Activated CD8-positive, alpha-beta T cell treated with anti-CD3 and anti-CD28 coated beads for 36 hours (primary cell): ENCODE measurements around the gene MYO10. TPM values are rescaled to one million over a fixed set of nuclear protein-coding genes. Genes with fewer than 3 reads are reported as not detected.

Experiments
- ATAC-seq: fragments of 200-7000 bp; cut with Tn5 transposase; one replicate; pipeline ENCODE4 v1.10.0; 2021; ENCODE audit warnings: mild to moderate bottlenecking, moderate library complexity
- CTCF ChIA-PET: fragments of 350-600 bp; sonication (Branson Sonifier 250); formaldehyde crosslinking; loops from one replicate; lab custom pipeline; 2021; ENCODE audit warnings: antibody characterized with exemption; lab: Charles Lee
- POLR2A ChIA-PET: fragments of 350-600 bp; sonication (Branson Sonifier 250); formaldehyde crosslinking; loops from one replicate; lab custom pipeline; 2021; ENCODE audit warnings: antibody characterized with exemption; lab: Charles Lee
- DNase-seq: peaks from one replicate; pipeline ENCODE4 v3.0.0-alpha.2; 2020
- H3K27ac Mint-ChIP-seq: one replicate; pipeline ENCODE4 v1.8.0; 2021; ENCODE audit warnings: mild to moderate bottlenecking, mixed read lengths
- H3K27me3 Mint-ChIP-seq: one replicate; pipeline ENCODE4 v1.8.0; 2021; ENCODE audit warnings: mixed read lengths
- H3K36me3 Mint-ChIP-seq: one replicate; pipeline ENCODE4 v1.8.0; 2021; ENCODE audit warnings: low read depth, mixed read lengths
- H3K4me1 Mint-ChIP-seq: one replicate; pipeline ENCODE4 v1.8.0; 2021; ENCODE audit warnings: low read depth, mixed read lengths
- H3K4me3 Mint-ChIP-seq: one replicate; pipeline ENCODE4 v1.8.0; 2021; ENCODE audit warnings: mild to moderate bottlenecking, moderate library complexity, mixed read lengths
- H3K9me3 Mint-ChIP-seq: one replicate; pipeline ENCODE4 v1.8.0; 2021; ENCODE audit warnings: mixed read lengths
- CTCF ChIP-seq: fragments of 200-600 bp; IDR thresholded peaks from one replicate; pipeline ENCODE4 v1.8.0; 2022; ENCODE audit warnings: antibody characterized with exemption, mild to moderate bottlenecking
- intact Hi-C: fragments of 100-400 bp; cut with micrococcal nuclease; formaldehyde crosslinking; loops from one replicate; pipeline ENCODE4 v1.10.0; 2022
- total RNA-seq, 2 experiments: library from RNA; stranded (reverse); gene quantifications; one replicate each; pipeline ENCODE4 v1.2.3, GENCODE V29; 2021

Gene MYO10
- total RNA-seq, 2 experiments from 2014 or later, result 0.09 TPM; not detected in 1

- Mint-ChIP-seq H3K9me3 (no peaks in the 10 kb centered on the region), H3K36me3 (no peaks in the 10 kb centered on the region), H3K27ac (no peak overlapping the region), H3K4me3 (peak overlapping the region; percentile 68), H3K4me1 (peaks cover 13% of the 10 kb centered on the region), H3K27me3 (peaks cover 61% of the 10 kb centered on the region)
- no peak for TF ChIP-seq CTCF
- ChIA-PET POLR2A (no interaction called here), CTCF (no interaction called here)
- intact Hi-C loops, result loop anchor here (10.0 kb wide), 1 partner anchor 141 kb away; no protein-coding TSS in a partner anchor
- DNase-seq, result peak; percentile 38
- peak; percentile 31 for ATAC-seq
These were observed 598 bp downstream of the MYO10 start for GRCh38 chr5:16935231-16936149.

- Mint-ChIP-seq H3K4me3 (no peak overlapping the region), H3K9me3 (no peaks in the 10 kb centered on the region), H3K27me3 (peaks cover 61% of the 10 kb centered on the region), H3K4me1 (peaks cover 13% of the 10 kb centered on the region), H3K36me3 (no peaks in the 10 kb centered on the region), H3K27ac (no peak overlapping the region)
- intact Hi-C loops, result loop anchor here (5.0 to 10.0 kb wide), 2 partner anchors 140 to 253 kb away; no protein-coding TSS in a partner anchor
- ATAC-seq (no peak), DNase-seq (no peak)
- ChIA-PET POLR2A (no interaction called here), CTCF (interaction anchor here (1.7 kb wide), 1 partner anchor 197 kb away, joined by 9 read pairs; no protein-coding TSS in a partner anchor)
- no peak for TF ChIP-seq CTCF
These were observed 1.4 kb downstream of the MYO10 start for GRCh38 chr5:16934677-16935153.

GRCh38 chr5:16934123-16934522 is 2.0 kb downstream of the MYO10 start:
- H3K4me3 Mint-ChIP-seq, result no peak overlapping the region
- ChIA-PET CTCF (interaction anchor here (1.5 to 1.7 kb wide), 2 partner anchors 197 to 256 kb away, joined by 6 to 9 read pairs; no protein-coding TSS in a partner anchor), POLR2A (no interaction called here)
- DNase-seq (peak; percentile 59), ATAC-seq (peak; percentile 66)
- intact Hi-C loops, result loop anchor here (5.0 to 10.0 kb wide), 2 partner anchors 139 to 253 kb away; no protein-coding TSS in a partner anchor
- no peaks in the 10 kb centered on the region for H3K9me3 Mint-ChIP-seq
- H3K27me3 Mint-ChIP-seq, result peaks cover 60% of the 10 kb centered on the region
- no peaks in the 10 kb centered on the region for H3K36me3 Mint-ChIP-seq
- H3K27ac Mint-ChIP-seq, result no peak overlapping the region
- TF ChIP-seq CTCF, result peak; percentile 83
- H3K4me1 Mint-ChIP-seq, result peaks cover 13% of the 10 kb centered on the region

GRCh38 chr5:16933337-16933736 is 2.8 kb downstream of the MYO10 start:
- H3K4me3 Mint-ChIP-seq, result no peak overlapping the region
- ChIA-PET POLR2A (no interaction called here), CTCF (interaction anchor here (1.5 to 1.7 kb wide), 2 partner anchors 198 to 257 kb away, joined by 6 to 9 read pairs; no protein-coding TSS in a partner anchor)
- ATAC-seq, result no peak
- no peak for TF ChIP-seq CTCF
- H3K36me3 Mint-ChIP-seq, result no peaks in the 10 kb centered on the region
- peaks cover 13% of the 10 kb centered on the region for H3K4me1 Mint-ChIP-seq
- peaks cover 55% of the 10 kb centered on the region for H3K27me3 Mint-ChIP-seq
- no peaks in the 10 kb centered on the region for H3K9me3 Mint-ChIP-seq
- no peak for DNase-seq
- H3K27ac Mint-ChIP-seq, result no peak overlapping the region
- intact Hi-C loops, result loop anchor here (5.0 to 10.0 kb wide), 2 partner anchors 139 to 254 kb away; no protein-coding TSS in a partner anchor
